RWPE2 (cell line): ENCODE results near the gene HTR4.

Experiments
- ATAC-seq: fragments of 200-7000 bp; cut with Tn5 transposase; 3 replicates; pipeline ENCODE4 v1.9.1; 2021; ENCODE audit warnings: low read depth
- DNase-seq: peaks from one replicate; pipeline ENCODE4 v3.0.0-alpha.2; 2020; ENCODE audit warnings: low spot score
- H3K27ac ChIP-seq: fragments of 450-650 bp; 2 replicates; pipeline ENCODE4 v1.5.1; 2017; ENCODE audit warnings: mild to moderate bottlenecking; ENCODE audit not compliant: poor library complexity, severe bottlenecking
- H3K27me3 ChIP-seq: fragments of 250-450 bp; sonication (Bioruptor Pico); 2 replicates; pipeline ENCODE4 v1.5.1; 2021; ENCODE audit warnings: mild to moderate bottlenecking, moderate library complexity; ENCODE audit not compliant: insufficient read depth, poor library complexity, severe bottlenecking
- H3K36me3 ChIP-seq: fragments of 250-450 bp; sonication (Bioruptor Pico); 2 replicates; pipeline ENCODE4 v1.5.1; 2020; ENCODE audit warnings: low read depth, mild to moderate bottlenecking, moderate library complexity
- H3K4me1 ChIP-seq: fragments of 250-450 bp; sonication (Bioruptor Pico); 2 replicates; pipeline ENCODE4 v1.5.1; 2021; ENCODE audit warnings: mild to moderate bottlenecking, moderate library complexity; ENCODE audit not compliant: insufficient read depth, poor library complexity, severe bottlenecking
- H3K4me3 ChIP-seq: fragments of 250-450 bp; sonication (Bioruptor Pico); 2 replicates; pipeline ENCODE4 v1.5.1; 2021; ENCODE audit warnings: mild to moderate bottlenecking, moderate library complexity; ENCODE audit not compliant: severe bottlenecking
- H3K9me3 ChIP-seq: fragments of 250-450 bp; sonication (Bioruptor Pico); 2 replicates; pipeline ENCODE4 v1.5.1; 2021; ENCODE audit warnings: mild to moderate bottlenecking, moderate library complexity; ENCODE audit not compliant: severe bottlenecking
- CTCF ChIP-seq: fragments of 450-650 bp; IDR thresholded peaks from one replicate; pipeline ENCODE4 v1.5.1; 2017; ENCODE audit warnings: mild to moderate bottlenecking, moderate library complexity; ENCODE audit not compliant: poor library complexity, severe bottlenecking

Gene HTR4

GRCh38 chr5:148467958-148468357 is 186.4 kb downstream of the HTR4 start:
- Histone ChIP-seq H3K27me3 (no peaks in the 10 kb centered on the region), H3K36me3 (no peaks in the 10 kb centered on the region), H3K4me3 (no peak overlapping the region), H3K9me3 (no peaks in the 10 kb centered on the region), H3K27ac (no peak overlapping the region), H3K4me1 (no peaks in the 10 kb centered on the region)
- ATAC-seq (no peak), DNase-seq (no peak)
- TF ChIP-seq CTCF, result no peak

DNA sequence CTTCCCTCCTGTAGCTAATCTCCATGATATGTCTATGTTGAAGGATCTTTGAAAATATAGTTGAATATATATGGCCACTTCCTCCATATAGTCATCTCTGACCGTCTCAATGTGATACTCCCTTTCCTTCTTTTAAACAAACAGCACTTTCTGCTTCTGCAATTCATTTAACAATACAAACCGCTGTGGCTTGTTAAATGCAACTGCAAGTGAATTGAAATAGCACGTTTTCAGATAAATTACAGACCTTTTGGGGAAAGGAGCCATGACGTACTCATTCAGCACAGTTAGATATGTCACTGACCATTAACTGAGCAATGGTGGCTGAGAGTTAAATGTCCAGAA is 188.1 kb downstream of the HTR4 start:
- TF ChIP-seq CTCF, result no peak

DNA sequence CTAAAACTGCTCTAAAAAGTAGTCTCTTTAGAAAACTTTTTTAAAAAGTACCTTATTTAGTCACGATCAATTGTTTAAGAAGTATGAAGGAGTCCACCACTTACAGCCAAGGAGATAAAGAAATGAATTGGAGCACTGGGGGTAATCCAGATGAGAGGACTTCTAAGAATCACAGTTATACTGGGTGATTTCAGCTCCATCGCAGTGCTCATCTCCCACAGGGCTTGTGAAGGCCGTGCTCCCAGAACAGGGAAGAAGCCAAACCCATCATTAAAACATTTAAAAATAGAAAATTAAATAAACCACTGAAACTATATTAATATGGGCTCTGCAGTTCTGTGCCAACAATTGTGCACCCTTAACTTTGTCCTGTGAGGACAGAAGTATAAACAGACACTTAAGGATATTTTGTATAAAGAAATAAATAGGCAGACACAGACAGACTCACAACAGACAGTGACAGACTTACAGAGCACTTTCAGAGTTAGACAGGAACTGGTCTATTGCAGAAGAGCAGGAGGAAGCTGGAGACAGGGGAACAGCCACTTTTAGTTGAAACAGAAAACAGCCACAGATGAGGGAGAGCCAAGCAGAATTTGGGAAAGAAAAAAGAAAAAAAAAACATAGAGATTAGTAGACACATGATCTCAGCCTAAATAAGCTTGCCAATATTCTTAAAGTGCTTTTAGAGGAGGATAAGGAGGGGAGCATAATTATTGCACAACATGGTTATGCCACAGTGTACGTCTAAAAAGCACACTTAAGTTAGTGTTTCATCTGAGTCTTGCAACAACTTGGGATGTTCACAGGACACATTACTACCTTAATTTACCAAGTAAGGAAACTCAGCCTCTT is 188.7 kb downstream of the HTR4 start:
- H3K36me3 ChIP-seq, result no peaks in the 10 kb centered on the region
- H3K9me3 ChIP-seq, result peaks cover 4% of the 10 kb centered on the region
- peaks cover 2% of the 10 kb centered on the region for H3K4me1 ChIP-seq
- no peak for DNase-seq
- no peak overlapping the region for H3K4me3 ChIP-seq
- ATAC-seq, result no peak
- no peak overlapping the region for H3K27ac ChIP-seq
- TF ChIP-seq CTCF, result no peak
- H3K27me3 ChIP-seq, result peaks cover 12% of the 10 kb centered on the region

More for the DNA sequence above, 188.1 kb downstream of the HTR4 start:
- ATAC-seq, result no peak
- H3K4me3 ChIP-seq, result no peak overlapping the region
- H3K27ac ChIP-seq, result no peak overlapping the region
- peaks cover 10% of the 10 kb centered on the region for H3K27me3 ChIP-seq
- peaks cover 2% of the 10 kb centered on the region for H3K4me1 ChIP-seq
- peaks cover 4% of the 10 kb centered on the region for H3K9me3 ChIP-seq
- no peaks in the 10 kb centered on the region for H3K36me3 ChIP-seq
- no peak for DNase-seq

DNA sequence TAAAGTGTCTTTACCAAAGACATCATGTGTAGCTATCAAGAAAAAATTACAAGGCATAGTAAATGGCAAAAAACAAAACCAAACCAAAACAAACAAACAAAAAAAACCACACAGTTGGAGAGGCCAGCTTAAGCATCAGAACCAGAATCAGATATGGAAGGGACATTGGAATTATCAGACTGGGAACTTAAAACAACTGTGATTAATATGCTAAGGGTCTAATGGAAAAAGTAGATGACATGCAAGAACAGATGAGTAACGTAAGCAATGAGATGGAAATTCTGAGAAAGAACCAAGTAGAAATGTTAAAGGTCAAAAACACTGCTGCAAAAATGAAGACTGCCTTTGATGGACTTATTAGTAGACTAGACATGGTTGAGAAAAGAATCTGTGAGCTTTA is 194.7 kb downstream of the HTR4 start:
- H3K4me1 ChIP-seq, result peaks cover 2% of the 10 kb centered on the region
- no peaks in the 10 kb centered on the region for H3K36me3 ChIP-seq
- DNase-seq, result no peak
- H3K27ac ChIP-seq, result no peak overlapping the region
- TF ChIP-seq CTCF, result no peak
- ATAC-seq, result no peak
- H3K4me3 ChIP-seq, result no peak overlapping the region
- H3K9me3 ChIP-seq, result peaks cover 4% of the 10 kb centered on the region
- H3K27me3 ChIP-seq, result peaks cover 18% of the 10 kb centered on the region
